Body of pancreas (tissue), 4 donors: Measurements from ENCODE around the gene PIEZO1. TPM values are rescaled to one million over a fixed set of nuclear protein-coding genes. Genes with fewer than 3 reads are reported as not detected.

Experiments used
- ATAC-seq: fragments of 150-250 bp; one replicate; pipeline ENCODE4 v1.9.1; 2016
- DNase-seq, 4 donors: peaks; one replicate each; pipeline ENCODE4 v3.0.0-alpha.2; 2019
- H3K27ac ChIP-seq, 4 donors: fragments of 200-600 bp; sonication (generic); 1 replicate in 3 of 4; 2 replicates in 1 of 4; pipeline versions ENCODE4 v1.5.1 to v1.6.1; 2016 to 2019; ENCODE audit warnings: mild to moderate bottlenecking in 1 of 4, mixed read lengths in 1 of 4, moderate library complexity in 1 of 4
- H3K27me3 ChIP-seq, 2 donors: fragments of 200-600 bp; sonication (generic); one replicate each; pipeline ENCODE4 v1.6.0; 2016; ENCODE audit warnings: mild to moderate bottlenecking in 1 of 2
- H3K36me3 ChIP-seq, 2 donors: fragments of 200-600 bp; sonication (generic); replicated peaks in 1 of 2; 2 replicates each; pipeline ENCODE4 v1.5.1; 2016; ENCODE audit warnings: low read depth in 2 of 2; ENCODE audit not compliant: insufficient read depth in 1 of 2
- H3K4me1 ChIP-seq: fragments of 200-600 bp; sonication (generic); one replicate; pipeline ENCODE4 v1.6.0; 2016
- H3K4me3 ChIP-seq, 2 donors: fragments of 200-600 bp; sonication (generic); 1 replicate in 1 of 2; 2 replicates in 1 of 2; pipeline ENCODE4 v1.5.1; 2016 to 2019
- H3K9me3 ChIP-seq, 3 donors: fragments of 200-600 bp; sonication (generic); 1 replicate in 2 of 3; 2 replicates in 1 of 3; pipeline ENCODE4 v1.5.1; 2016
- CTCF ChIP-seq, 7 experiments: fragments of 450-650 bp in 4 of 7; fragments of 200-600 bp in 3 of 7; sonication (generic) in 3 of 7; IDR thresholded peaks; one replicate each; pipeline ENCODE4 v1.5.1; 2016 to 2019; ENCODE audit warnings: antibody characterized with exemption in 7 of 7
- POLR2A ChIP-seq, 3 donors: fragments of 450-650 bp; IDR thresholded peaks; one replicate each; pipeline ENCODE4 v1.6.1; 2016; ENCODE audit warnings: antibody characterized with exemption in 3 of 3, mild to moderate bottlenecking in 2 of 3
- WGBS, 2 donors: methylation state at CpG; one replicate each; pipeline ENCODE4 v1.1.5; 2017; 5-methylcytosine and 5-hydroxymethylcytosine counted together
- intact Hi-C: fragments of 100-400 bp; cut with DNase I; formaldehyde crosslinking; loops from one replicate; pipeline ENCODE4 v1.15.1; 2023
- total RNA-seq, 2 donors: library from RNA; depleted of rRNA; stranded (reverse); fragments of >200 nt; gene quantifications; one replicate each; pipeline ENCODE4 v1.1.0, GENCODE V29; 2016

The PIEZO1 gene
- total RNA-seq, 2 donors from 2014 or later, result 61.0 to 269 TPM

GRCh38 chr16:88813269-88814143 lies 28.5 kb upstream of the PIEZO1 start:
- DNase-seq (no peak), ATAC-seq (no peak)
- Histone ChIP-seq H3K4me1 (peaks cover 42% of the 10 kb centered on the region), H3K27me3 (no peaks in the 10 kb centered on the region), H3K4me3 (no peak overlapping the region), H3K36me3 (no peaks in the 10 kb centered on the region), H3K9me3 (no peaks in the 10 kb centered on the region), H3K27ac (no peak overlapping the region)
- no peak for TF ChIP-seq POLR2A (IDR thresholded peaks at IDR 0.05)
- no peak for TF ChIP-seq CTCF (IDR thresholded peaks at IDR 0.05)
- WGBS, 2 donors, result 31 to 41% methylated on average over 16 to 19 of the region's 26 CpGs
- intact Hi-C loops, result loop anchor here (10.0 kb wide), 1 partner anchor 401 kb away; the partner anchor contains the start of gene ZNF778

- Histone ChIP-seq H3K27ac (peak overlapping the region; percentile 56 to 97 (median 86)), H3K36me3 (no peaks in the 10 kb centered on the region), H3K27me3 (no peaks in the 10 kb centered on the region), H3K4me3 (peak overlapping the region in 1 of 2 donors; percentile 53), H3K4me1 (peaks cover 42% of the 10 kb centered on the region), H3K9me3 (no peaks in the 10 kb centered on the region)
- ATAC-seq (no peak), DNase-seq (peak in 2 of 4 donors; percentile 48 to 51)
- 36 to 56% methylated on average over 20 to 31 of the region's 37 CpGs for WGBS, 2 donors
- TF ChIP-seq POLR2A (IDR thresholded peaks at IDR 0.05) (no peak), CTCF (IDR thresholded peaks at IDR 0.05) (no peak)
- intact Hi-C loops, result loop anchor here (10.0 kb wide), 1 partner anchor 402 kb away; the partner anchor contains the start of gene ZNF778
Measured at GRCh38 chr16:88812513-88813268, 27.7 kb upstream of the PIEZO1 start.

GRCh38 chr16:88811769-88812512 lies 26.9 kb upstream of the PIEZO1 start, which contains the start of gene APRT:
Gene APRT, minus strand, starts transcription at chr16:88811928. Its CDS starts 29 bp downstream, at chr16:88811899.
- 0% methylated on average over 82 of the region's 84 CpGs; no CpG with 5 or more reads in 1 of the 2 donors for WGBS, 2 donors
- H3K27me3 ChIP-seq, result no peaks in the 10 kb centered on the region
- TF ChIP-seq POLR2A (IDR thresholded peaks at IDR 0.05) (peak; percentile 72 to 78 (median 76)), CTCF (IDR thresholded peaks at IDR 0.05) (peak in 3 of 7 experiments; percentile 15 to 36 (median 31))
- peaks cover 42% of the 10 kb centered on the region for H3K4me1 ChIP-seq
- intact Hi-C loops, result loop anchor here (10.0 kb wide), 1 partner anchor 403 kb away; the partner anchor contains the start of gene ZNF778
- DNase-seq (peak; percentile 94 to 97 (median 95)), ATAC-seq (peak; percentile 92)
- no peaks in the 10 kb centered on the region for H3K9me3 ChIP-seq
- peak within 1 kb of the TSS; percentile 56 to 97 (median 86) for H3K27ac ChIP-seq
- peak within 1 kb of the TSS; percentile 11 to 66 for H3K4me3 ChIP-seq
- no peaks in the 10 kb centered on the region for H3K36me3 ChIP-seq
